ENCODE data around the gene PHLDB2. TPM values are rescaled to one million over a fixed set of nuclear protein-coding genes. Genes with fewer than 3 reads are reported as not detected.

PHLDB2 gene
- total RNA-seq, 1 donor from 2014 or later, result 60.8 TPM

DNA sequence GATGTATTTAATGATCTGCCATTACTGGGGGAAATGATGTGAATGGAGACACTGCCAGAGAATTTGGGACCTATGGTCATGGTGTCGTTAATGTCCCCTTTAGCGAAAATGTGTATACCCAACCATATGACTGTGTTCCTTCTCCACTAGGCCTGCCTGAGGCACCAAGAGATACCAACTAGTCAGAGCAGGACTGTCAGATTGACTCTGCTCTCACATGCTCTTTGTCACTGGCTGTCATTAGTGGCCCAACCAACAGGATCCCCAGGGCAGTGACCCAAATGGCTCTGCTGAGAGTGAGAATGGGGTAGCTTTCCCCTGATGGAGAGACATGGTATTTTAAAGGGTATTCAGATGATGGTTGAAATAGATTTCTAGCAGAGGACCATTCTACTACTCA is 142.5 kb downstream of the PHLDB2 start:
- DNase-seq (no peak), ATAC-seq (no peak)
- TF ChIP-seq, protein P1, sequence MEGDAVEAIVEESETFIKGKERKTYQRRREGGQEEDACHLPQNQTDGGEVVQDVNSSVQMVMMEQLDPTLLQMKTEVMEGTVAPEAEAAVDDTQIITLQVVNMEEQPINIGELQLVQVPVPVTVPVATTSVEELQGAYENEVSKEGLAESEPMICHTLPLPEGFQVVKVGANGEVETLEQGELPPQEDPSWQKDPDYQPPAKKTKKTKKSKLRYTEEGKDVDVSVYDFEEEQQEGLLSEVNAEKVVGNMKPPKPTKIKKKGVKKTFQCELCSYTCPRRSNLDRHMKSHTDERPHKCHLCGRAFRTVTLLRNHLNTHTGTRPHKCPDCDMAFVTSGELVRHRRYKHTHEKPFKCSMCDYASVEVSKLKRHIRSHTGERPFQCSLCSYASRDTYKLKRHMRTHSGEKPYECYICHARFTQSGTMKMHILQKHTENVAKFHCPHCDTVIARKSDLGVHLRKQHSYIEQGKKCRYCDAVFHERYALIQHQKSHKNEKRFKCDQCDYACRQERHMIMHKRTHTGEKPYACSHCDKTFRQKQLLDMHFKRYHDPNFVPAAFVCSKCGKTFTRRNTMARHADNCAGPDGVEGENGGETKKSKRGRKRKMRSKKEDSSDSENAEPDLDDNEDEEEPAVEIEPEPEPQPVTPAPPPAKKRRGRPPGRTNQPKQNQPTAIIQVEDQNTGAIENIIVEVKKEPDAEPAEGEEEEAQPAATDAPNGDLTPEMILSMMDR (IDR thresholded peaks at IDR 0.05), result no peak
- Histone ChIP-seq H3K4me3 (no peak overlapping the region), H3K36me3 (no peaks in the 10 kb centered on the region), H3K9me3 (no peaks in the 10 kb centered on the region), H3K27ac (no peak overlapping the region), H3K4me1 (peaks cover 11% of the 10 kb centered on the region), H3K27me3 (peaks cover 10% of the 10 kb centered on the region)
- intact Hi-C loops (cut with DNase I), result no loop called here

DNA sequence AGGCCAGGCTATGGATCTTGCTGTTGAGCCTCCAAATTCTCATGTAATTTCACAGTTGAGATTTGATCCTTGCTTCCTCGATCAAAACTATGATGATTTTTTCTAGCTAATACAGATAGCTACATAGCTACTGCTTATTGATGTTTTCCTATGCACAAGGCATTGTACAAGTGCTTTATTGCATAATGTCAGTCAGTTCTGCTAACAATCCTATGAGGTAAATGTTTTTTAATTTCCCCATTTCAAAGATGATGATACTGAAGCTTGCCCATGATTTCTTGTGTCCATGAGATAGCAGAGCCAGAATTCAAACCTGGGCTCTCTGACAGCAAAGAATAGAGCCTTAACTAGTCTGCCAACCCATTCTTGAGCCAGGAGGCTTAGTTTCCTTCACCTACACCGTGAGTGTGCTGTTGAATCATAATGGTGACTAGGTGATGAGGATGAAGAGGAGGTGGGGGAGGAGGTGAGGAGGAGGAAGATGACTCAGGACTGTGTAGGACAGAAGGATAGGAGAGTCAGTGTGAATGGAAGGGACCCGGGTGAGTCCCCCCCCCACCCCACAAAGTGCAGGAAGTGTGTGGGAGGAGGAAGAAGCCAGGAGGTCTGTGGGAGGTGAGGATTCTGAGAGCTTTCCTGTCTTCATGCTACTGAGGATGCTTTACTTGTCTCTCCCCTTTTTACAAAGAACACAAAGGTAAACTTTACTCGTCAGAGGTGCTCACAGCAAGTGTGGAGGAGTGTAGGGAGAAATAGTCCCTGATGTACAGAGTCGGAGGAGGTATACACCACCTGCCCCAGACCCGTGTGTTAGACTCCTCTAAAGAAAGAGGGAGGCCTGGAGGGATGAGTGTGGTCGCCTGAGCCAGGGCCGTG is 143.3 kb downstream of the PHLDB2 start:
- no peaks in the 10 kb centered on the region for H3K36me3 ChIP-seq
- no peak overlapping the region for H3K4me3 ChIP-seq
- intact Hi-C loops (cut with DNase I), result no loop called here
- no peak for DNase-seq
- no peaks in the 10 kb centered on the region for H3K9me3 ChIP-seq
- no peak for ATAC-seq
- H3K27ac ChIP-seq, result no peak overlapping the region
- peaks cover 10% of the 10 kb centered on the region for H3K27me3 ChIP-seq
- TF ChIP-seq, protein P1 (IDR thresholded peaks at IDR 0.05), result no peak
- peaks cover 11% of the 10 kb centered on the region for H3K4me1 ChIP-seq

DNA sequence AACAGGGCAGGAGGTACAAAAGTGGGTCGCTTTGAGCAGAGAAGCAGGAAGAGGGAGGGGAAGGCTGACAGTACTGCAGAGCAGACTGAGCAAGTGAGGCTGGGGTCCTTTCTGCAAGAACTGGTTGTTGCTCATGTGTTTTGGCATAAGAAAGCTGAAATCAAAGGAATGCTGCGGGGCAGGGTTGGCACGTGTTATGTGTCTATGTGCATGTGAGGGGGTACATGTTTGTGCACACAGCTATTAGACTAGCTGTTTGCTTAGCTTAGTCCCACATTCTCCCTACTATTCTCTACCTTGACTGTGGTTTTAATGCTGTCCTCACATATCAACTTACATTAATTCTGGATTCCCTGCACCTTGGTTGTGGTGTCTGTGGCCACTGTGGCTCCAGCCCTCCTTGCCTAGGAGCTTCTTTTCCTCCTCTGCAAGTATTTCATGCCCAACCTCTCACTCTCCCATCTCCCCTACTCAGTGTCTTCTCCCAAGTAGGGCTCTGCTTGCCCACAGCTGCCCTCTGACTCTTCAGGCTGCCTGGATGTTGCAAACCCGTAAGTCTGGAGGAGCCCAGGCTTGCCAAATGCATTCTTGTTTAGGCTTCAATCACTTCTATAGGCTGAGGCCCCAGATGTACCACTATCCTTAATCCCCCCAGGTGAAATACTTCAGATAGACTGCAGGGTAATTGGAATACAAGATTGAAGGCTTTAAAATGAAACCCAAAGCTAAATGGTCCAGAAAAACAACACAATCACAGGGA is 144.4 kb downstream of the PHLDB2 start:
- Histone ChIP-seq H3K27me3 (peaks cover 10% of the 10 kb centered on the region), H3K36me3 (no peaks in the 10 kb centered on the region), H3K4me3 (no peak overlapping the region), H3K27ac (no peak overlapping the region), H3K4me1 (peaks cover 9% of the 10 kb centered on the region), H3K9me3 (no peaks in the 10 kb centered on the region)
- ATAC-seq (no peak), DNase-seq (no peak)
- intact Hi-C loops (cut with DNase I), result no loop called here
- TF ChIP-seq, protein P1 (IDR thresholded peaks at IDR 0.05), result no peak

DNA sequence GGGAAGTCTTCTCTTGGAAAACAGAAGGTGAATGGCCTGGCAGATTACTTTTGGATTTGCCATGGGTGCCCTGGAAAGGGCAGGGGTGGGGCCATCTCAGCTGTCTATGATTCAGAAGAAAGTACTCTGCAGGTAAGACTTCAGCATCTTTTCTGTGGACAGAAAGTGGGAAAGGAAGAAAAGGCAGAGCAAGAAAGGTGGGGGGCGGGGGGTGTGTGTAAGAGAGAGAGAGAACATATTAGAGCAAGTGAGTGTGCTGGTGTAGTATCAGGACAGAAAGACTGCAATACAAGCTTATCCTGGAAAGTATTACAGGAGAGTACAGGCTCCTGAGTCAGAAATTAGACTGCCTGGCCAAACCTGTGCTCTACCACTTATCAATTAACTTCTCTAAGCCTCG is 145.1 kb downstream of the PHLDB2 start:
- Histone ChIP-seq H3K36me3 (no peaks in the 10 kb centered on the region), H3K27me3 (peaks cover 10% of the 10 kb centered on the region), H3K4me3 (no peak overlapping the region), H3K9me3 (no peaks in the 10 kb centered on the region), H3K27ac (no peak overlapping the region), H3K4me1 (peaks cover 4% of the 10 kb centered on the region)
- ATAC-seq (no peak), DNase-seq (no peak)
- TF ChIP-seq, protein P1 (IDR thresholded peaks at IDR 0.05), result no peak
- intact Hi-C loops (cut with DNase I), result no loop called here

DNA sequence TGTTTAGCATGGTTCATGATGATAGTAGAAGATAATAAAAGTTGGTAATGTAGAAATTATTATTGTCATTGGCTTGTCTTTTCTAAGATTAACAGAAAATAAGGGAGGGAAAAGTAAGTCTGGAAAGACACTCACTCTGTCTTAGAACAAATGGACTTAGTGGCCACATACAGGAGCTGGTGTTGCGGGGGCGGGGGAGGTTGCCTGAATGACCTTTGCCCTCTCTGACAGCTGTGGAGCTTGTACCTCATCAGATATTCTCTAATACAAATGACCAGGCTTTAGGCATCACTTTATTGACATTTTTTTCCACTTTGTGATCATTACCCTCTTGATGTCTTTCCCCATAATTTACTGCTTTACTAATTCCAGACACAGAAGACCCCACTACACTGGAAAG is 145.6 kb downstream of the PHLDB2 start:
- Histone ChIP-seq H3K4me3 (no peak overlapping the region), H3K4me1 (no peaks in the 10 kb centered on the region), H3K27me3 (peaks cover 10% of the 10 kb centered on the region), H3K27ac (no peak overlapping the region), H3K9me3 (no peaks in the 10 kb centered on the region), H3K36me3 (no peaks in the 10 kb centered on the region)
- DNase-seq (no peak), ATAC-seq (no peak)
- intact Hi-C loops (cut with DNase I), result no loop called here
- TF ChIP-seq, protein P1 (IDR thresholded peaks at IDR 0.05), result no peak

Measured in upper lobe of right lung (tissue), 1 donor.